B cell (primary cell): ENCODE results near the gene ADARB2. TPM values are rescaled to one million over a fixed set of nuclear protein-coding genes. Genes with fewer than 3 reads are reported as not detected.

Experiments
- ATAC-seq: fragments of 200-7000 bp; cut with Tn5 transposase; one replicate; pipeline ENCODE4 v1.10.0; 2021; ENCODE audit warnings: low read depth, mild to moderate bottlenecking, moderate number of reproducible peaks, moderate library complexity
- CTCF ChIA-PET: fragments of 350-600 bp; sonication (Branson Sonifier 250); formaldehyde crosslinking; loops from one replicate; lab custom pipeline; 2021; ENCODE audit warnings: antibody characterized with exemption, inconsistent platforms; lab: Charles Lee
- POLR2A ChIA-PET: fragments of 350-600 bp; sonication (Branson Sonifier 250); formaldehyde crosslinking; loops from one replicate; lab custom pipeline; 2021; ENCODE audit warnings: antibody characterized with exemption; lab: Charles Lee
- DNase-seq: peaks from one replicate; pipeline ENCODE4 v3.0.0; 2013
- H2AFZ ChIP-seq: 2 replicates; pipeline ENCODE4 v1.6.1; 2012; ENCODE audit warnings: mild to moderate bottlenecking, low read depth, low read length; ENCODE audit not compliant: insufficient read depth, poor library complexity, severe bottlenecking
- H3K27ac ChIP-seq, 2 donors: 1 replicate in 1 of 2; 2 replicates in 1 of 2; pipeline ENCODE4 v1.5.1; 2012 to 2013; ENCODE audit warnings: low read length in 2 of 2, mild to moderate bottlenecking in 2 of 2, moderate library complexity in 1 of 2
- H3K27me3 ChIP-seq, 4 experiments: fragments of 200-600 bp in 1 of 4; sonication (generic) in 1 of 4; replicated peaks in 1 of 4; 1 replicate in 2 of 4; 2 replicates in 2 of 4; pipeline versions ENCODE4 v1.6.1 to v1.7.0; 2013 to 2016; ENCODE audit warnings: low read length in 3 of 4, mild to moderate bottlenecking in 2 of 4, mixed read lengths in 1 of 4, moderate library complexity in 1 of 4; ENCODE audit not compliant: insufficient read depth in 4 of 4, control insufficient read depth in 3 of 4; ENCODE audit errors: control extremely low read depth in 1 of 4
- H3K36me3 ChIP-seq, 2 experiments: replicated peaks in 1 of 2; 1 replicate in 1 of 2; 2 replicates in 1 of 2; pipeline versions ENCODE4 v1.6.1 to v1.7.1; 2013; ENCODE audit warnings: low read length in 1 of 2; ENCODE audit not compliant: insufficient read depth in 2 of 2, control insufficient read depth in 1 of 2; ENCODE audit errors: control extremely low read depth in 1 of 2, extremely low read depth in 1 of 2
- H3K4me1 ChIP-seq, 2 donors: fragments of 200-600 bp in 1 of 2; sonication (generic) in 1 of 2; 1 replicate in 1 of 2; 2 replicates in 1 of 2; pipeline versions ENCODE4 v1.5.1 to v1.6.1; 2013 to 2017; ENCODE audit warnings: low read length in 2 of 2; ENCODE audit not compliant: control insufficient read depth in 2 of 2, insufficient read depth in 2 of 2
- H3K4me2 ChIP-seq: replicated peaks from 2 replicates; pipeline ENCODE3; 2012; ENCODE audit warnings: mild to moderate bottlenecking, low read depth, low read length; ENCODE audit not compliant: poor library complexity, severe bottlenecking
- H3K4me3 ChIP-seq, 5 experiments: fragments of 200-600 bp in 1 of 5; sonication (generic) in 1 of 5; 1 replicate in 3 of 5; 2 replicates in 2 of 5; pipeline versions ENCODE4 v1.5.1 to v1.7.0; 2011 to 2016; ENCODE audit warnings: low read length in 4 of 5, mild to moderate bottlenecking in 4 of 5, low read depth in 2 of 5, control low read depth in 1 of 5, moderate library complexity in 1 of 5; ENCODE audit not compliant: insufficient read depth in 1 of 5; ENCODE audit errors: control extremely low read depth in 1 of 5, extremely low read depth in 1 of 5
- H3K79me2 ChIP-seq: fragments of 200-600 bp; sonication (generic); one replicate; pipeline ENCODE4 v1.6.0; 2016; ENCODE audit warnings: low read length; ENCODE audit not compliant: control insufficient read depth, insufficient read depth
- H3K9ac ChIP-seq: fragments of 200-600 bp; sonication (generic); 2 replicates; pipeline ENCODE4 v1.6.1; 2017; ENCODE audit warnings: mild to moderate bottlenecking, low read length, moderate library complexity
- H3K9me3 ChIP-seq, 3 donors: one replicate each; pipeline versions ENCODE4 v1.6.1 to v1.7.1; 2013; ENCODE audit warnings: low read length in 2 of 3; ENCODE audit not compliant: control insufficient read depth in 2 of 3, insufficient read depth in 1 of 3; ENCODE audit errors: control extremely low read depth in 1 of 3
- H4K20me1 ChIP-seq: 2 replicates; pipeline ENCODE4 v1.6.0; 2012; ENCODE audit warnings: mild to moderate bottlenecking, low read length; ENCODE audit not compliant: insufficient read depth, control insufficient read depth, poor library complexity, severe bottlenecking
- H3K27ac Mint-ChIP-seq: one replicate; pipeline ENCODE4 v1.8.0; 2021; ENCODE audit warnings: mixed read lengths
- H3K27me3 Mint-ChIP-seq: one replicate; pipeline ENCODE4 v1.8.0; 2021; ENCODE audit warnings: mixed read lengths
- H3K4me1 Mint-ChIP-seq: one replicate; pipeline ENCODE4 v1.8.0; 2021; ENCODE audit warnings: mixed read lengths
- H3K4me3 Mint-ChIP-seq: one replicate; pipeline ENCODE4 v1.8.0; 2021; ENCODE audit warnings: mixed read lengths
- H3K9me3 Mint-ChIP-seq: one replicate; pipeline ENCODE4 v1.8.0; 2022; ENCODE audit warnings: mixed read lengths; ENCODE audit not compliant: insufficient read depth
- CTCF ChIP-seq: fragments of 200-600 bp; IDR thresholded peaks from one replicate; pipeline ENCODE4 v1.8.0; 2022; ENCODE audit warnings: antibody characterized with exemption, mild to moderate bottlenecking
- EZH2 ChIP-seq: IDR thresholded peaks from 2 replicates; pipeline ENCODE4 v1.6.1; 2012; ENCODE audit warnings: borderline replicate concordance, low read depth, mild to moderate bottlenecking, moderate library complexity, low read length; ENCODE audit not compliant: insufficient read depth, poor library complexity, severe bottlenecking
- WGBS: methylation state at CpG from one replicate; pipeline ENCODE4 v1.1.5; 2013; ENCODE audit warnings: missing lambda C conversion rate; ENCODE audit not compliant: insufficient coverage; 5-methylcytosine and 5-hydroxymethylcytosine counted together
- intact Hi-C: fragments of 100-400 bp; cut with micrococcal nuclease; formaldehyde crosslinking; loops from one replicate; pipeline ENCODE4 v1.10.0; 2022
- polyA plus RNA-seq: library from polyadenylated mRNA; depleted of rRNA; stranded (reverse); fragments of >200 nt; gene quantifications from 2 replicates; pipeline ENCODE4 v1.2.3, GENCODE V29; 2012
- total RNA-seq, 2 donors: library from RNA; stranded (reverse); fragments of 120-200 nt in 1 of 2; gene quantifications; 1 replicate in 1 of 2; 2 replicates in 1 of 2; pipeline versions ENCODE4 v1.2.3 to v1.2.4, GENCODE V29; 2013 to 2022

The ADARB2 gene
- total and polyA plus RNA-seq, 2 donors (not counting 1 experiment from before 2014, with no cell fraction given): 0.13 to 0.96 TPM

GRCh38 chr10:1377740-1378397 lies 359.5 kb downstream of the ADARB2 start:
- 33% methylated on average over 2 of the region's 14 CpGs for WGBS
- peaks cover 0 to 18% (median 0%) of the 10 kb centered on the region in 3 donors for H3K9me3 ChIP-seq
- no peak overlapping the region for H3K4me2 ChIP-seq
- no peak overlapping the region for H3K27ac ChIP-seq
- Mint-ChIP-seq H3K27ac (no peak overlapping the region), H3K27me3 (peaks cover 43% of the 10 kb centered on the region), H3K4me3 (no peak overlapping the region), H3K4me1 (no peaks in the 10 kb centered on the region), H3K9me3 (no peaks in the 10 kb centered on the region)
- intact Hi-C loops: no loop called here
- H3K4me3 ChIP-seq: no peak overlapping the region
- ChIA-PET POLR2A (no interaction called here), CTCF (interaction anchor here (1.0 kb wide), 1 partner anchor 9 kb away, joined by 3 read pairs; no protein-coding TSS in a partner anchor)
- ATAC-seq (no peak), DNase-seq (no peak)
- no peaks in the 10 kb centered on the region for H3K79me2 ChIP-seq
- no peaks in the 10 kb centered on the region for H4K20me1 ChIP-seq
- H3K36me3 ChIP-seq: no peaks in the 10 kb centered on the region
- H3K4me1 ChIP-seq: no peaks in the 10 kb centered on the region
- peaks cover 0 to 33% (median 5%) of the 10 kb centered on the region in 4 experiments for H3K27me3 ChIP-seq
- H2AFZ ChIP-seq: no peak overlapping the region
- H3K9ac ChIP-seq: no peak overlapping the region
- TF ChIP-seq CTCF (no peak), EZH2 (no peak)

GRCh38 chr10:1377231-1377630 lies 360.1 kb downstream of the ADARB2 start:
- Histone ChIP-seq H3K27me3 (peaks cover 0 to 33% (median 5%) of the 10 kb centered on the region in 4 experiments), H3K9ac (no peak overlapping the region), H3K4me2 (no peak overlapping the region), H3K9me3 (peaks cover 0 to 18% (median 0%) of the 10 kb centered on the region in 3 donors), H3K4me3 (no peak overlapping the region), H3K4me1 (no peaks in the 10 kb centered on the region), H4K20me1 (no peaks in the 10 kb centered on the region), H2AFZ (no peak overlapping the region), H3K36me3 (no peaks in the 10 kb centered on the region), H3K79me2 (no peaks in the 10 kb centered on the region), H3K27ac (no peak overlapping the region)
- CTCF ChIA-PET: interaction anchor here (1.0 kb wide), 1 partner anchor 8 kb away, joined by 3 read pairs; no protein-coding TSS in a partner anchor
- intact Hi-C loops: no loop called here
- Mint-ChIP-seq H3K4me1 (no peaks in the 10 kb centered on the region), H3K27me3 (peaks cover 40% of the 10 kb centered on the region), H3K9me3 (no peaks in the 10 kb centered on the region), H3K27ac (no peak overlapping the region), H3K4me3 (no peak overlapping the region)
- TF ChIP-seq CTCF (no peak), EZH2 (no peak)
- no peak for ATAC-seq
- DNase-seq: no peak
- POLR2A ChIA-PET: no interaction called here
- 93% methylated on average over 4 of the region's 6 CpGs for WGBS
